ENCODE measurements around the gene CYB5A.

DNA sequence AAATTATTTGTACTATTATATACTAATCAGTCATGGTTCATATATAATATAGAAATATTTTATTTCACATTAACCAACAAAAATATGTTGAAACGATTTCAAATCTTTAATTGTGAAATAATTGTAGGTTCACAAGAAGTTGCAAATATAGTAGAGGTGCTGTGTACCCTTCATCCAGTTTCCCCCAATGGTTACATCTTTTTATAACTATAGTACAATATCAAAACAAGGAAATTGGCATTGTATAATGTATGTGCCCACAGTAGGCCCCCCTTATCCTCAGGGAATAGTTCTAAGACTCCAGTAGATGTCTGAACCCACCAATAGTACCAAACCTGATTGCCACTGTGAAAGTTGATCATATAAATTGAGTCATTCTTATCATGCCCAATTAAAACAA is 7.4 kb upstream of the CYB5A start:
- TF ChIP-seq, protein P1, sequence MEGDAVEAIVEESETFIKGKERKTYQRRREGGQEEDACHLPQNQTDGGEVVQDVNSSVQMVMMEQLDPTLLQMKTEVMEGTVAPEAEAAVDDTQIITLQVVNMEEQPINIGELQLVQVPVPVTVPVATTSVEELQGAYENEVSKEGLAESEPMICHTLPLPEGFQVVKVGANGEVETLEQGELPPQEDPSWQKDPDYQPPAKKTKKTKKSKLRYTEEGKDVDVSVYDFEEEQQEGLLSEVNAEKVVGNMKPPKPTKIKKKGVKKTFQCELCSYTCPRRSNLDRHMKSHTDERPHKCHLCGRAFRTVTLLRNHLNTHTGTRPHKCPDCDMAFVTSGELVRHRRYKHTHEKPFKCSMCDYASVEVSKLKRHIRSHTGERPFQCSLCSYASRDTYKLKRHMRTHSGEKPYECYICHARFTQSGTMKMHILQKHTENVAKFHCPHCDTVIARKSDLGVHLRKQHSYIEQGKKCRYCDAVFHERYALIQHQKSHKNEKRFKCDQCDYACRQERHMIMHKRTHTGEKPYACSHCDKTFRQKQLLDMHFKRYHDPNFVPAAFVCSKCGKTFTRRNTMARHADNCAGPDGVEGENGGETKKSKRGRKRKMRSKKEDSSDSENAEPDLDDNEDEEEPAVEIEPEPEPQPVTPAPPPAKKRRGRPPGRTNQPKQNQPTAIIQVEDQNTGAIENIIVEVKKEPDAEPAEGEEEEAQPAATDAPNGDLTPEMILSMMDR (IDR thresholded peaks at IDR 0.05), result no peak
- TF ChIP-seq POLR2A (IDR thresholded peaks at IDR 0.05), result no peak
